Motor neuron (in vitro differentiated cells): ENCODE data around the gene DYRK1B. TPM values are rescaled to one million over a fixed set of nuclear protein-coding genes. Genes with fewer than 3 reads are reported as not detected.

Experiments
- ATAC-seq, 8 experiments: fragments of 200-7000 bp; cut with Tn5 transposase; replicated peaks in 6 of 8; 2 replicates each; pipeline ENCODE4 v1.8.0; 2021; ENCODE audit warnings: mild to moderate bottlenecking in 8 of 8, moderate library complexity in 8 of 8
- H3K27ac ChIP-seq, 2 donors: fragments of 250-450 bp; sonication (Bioruptor Pico); 2 replicates each; pipeline ENCODE4 v1.9.0; 2021; ENCODE audit warnings: antibody characterized with exemption in 2 of 2, mild to moderate bottlenecking in 2 of 2, moderate library complexity in 1 of 2
- H3K4me1 ChIP-seq, 2 donors: fragments of 250-450 bp; sonication (Bioruptor Pico); replicated peaks in 1 of 2; 2 replicates each; pipeline ENCODE4 v1.6.1; 2021; ENCODE audit warnings: antibody characterized with exemption in 2 of 2, mild to moderate bottlenecking in 2 of 2, moderate library complexity in 1 of 2
- H3K4me3 ChIP-seq, 5 donors: fragments of 250-450 bp; sonication (Bioruptor Pico); 2 replicates each; pipeline ENCODE4 v1.9.0; 2021; ENCODE audit warnings: antibody characterized with exemption in 5 of 5, mild to moderate bottlenecking in 5 of 5, moderate library complexity in 4 of 5
- WGBS, 10 experiments: fragments of 450-650 bp; shearing (Covaris generic); methylation state at CpG; one replicate each; pipeline ENCODE4 v1.0.0; 2022; 5-methylcytosine and 5-hydroxymethylcytosine counted together
- in situ Hi-C, 9 experiments: fragments of 400-800 bp; cut with MboI; loops; one replicate each; pipeline ENCODE4 v1.15.0; 2021; ENCODE audit warnings: low sequenced_read_pairs in 9 of 9, low pct_unique_long_range_greater_than_20kb in 2 of 9; ENCODE audit not compliant: unreplicated experiment in 9 of 9
- total RNA-seq, 8 experiments: library from RNA; unstranded; fragments of 300-600 nt; gene quantifications; 2 replicates each; pipeline versions ENCODE4 v1.2.3 to v1.2.4, GENCODE V29; 2022

Gene DYRK1B
- total RNA-seq, 8 experiments from 2014 or later = 8.9 to 27.3 (median 13.6) TPM

- Histone ChIP-seq H3K4me3 (no peak overlapping the region), H3K4me1 (peaks cover 5 to 8% of the 10 kb centered on the region in 2 donors), H3K27ac (no peak overlapping the region)
- in situ Hi-C loops = loop anchor here in 1 of 9 experiments (25.0 kb wide), 1 partner anchor 301 kb away; the partner anchor contains the start of genes EID2 and EID2B
- ATAC-seq = no peak
- WGBS, 10 experiments = 80 to 100% (median 90%) methylated on average over 1 to 2 of the region's 4 CpGs; no CpG with 5 or more reads in 6 of the 10 experiments
Measured at GRCh38 chr19:39838569-39838968, 4.6 kb upstream of the DYRK1B start.

- in situ Hi-C loops = loop anchor here in 1 of 9 experiments (25.0 kb wide), 1 partner anchor 301 kb away; the partner anchor contains the start of genes EID2 and EID2B
- no peak for ATAC-seq
- peaks cover 5 to 6% of the 10 kb centered on the region in 2 donors for H3K4me1 ChIP-seq
Measured at GRCh38 chr19:39837978-39838377, 4.0 kb upstream of the DYRK1B start.

GRCh38 chr19:39834287-39834841 lies 402 bp upstream of the DYRK1B start:
- 15 to 100% (median 69%) methylated on average over 1 to 8 of the region's 19 CpGs; no CpG with 5 or more reads in 2 of the 10 experiments for WGBS, 10 experiments
- in situ Hi-C loops = loop anchor here in 1 of 9 experiments (25.0 kb wide), 1 partner anchor 297 kb away; the partner anchor contains the start of genes EID2 and EID2B
- peak overlapping the region in 3 of 5 donors; percentile 86 to 97 (median 88) for H3K4me3 ChIP-seq
- ATAC-seq = no peak
- peaks cover 14 to 16% of the 10 kb centered on the region in 2 donors for H3K4me1 ChIP-seq
- peak overlapping the region; percentile 15 to 99 for H3K27ac ChIP-seq

More at GRCh38 chr19:39837978-39838377, 4.0 kb upstream of the DYRK1B start:
- WGBS, 10 experiments = 93 to 100% (median 100%) methylated on average over 2 to 3 of the region's 3 CpGs; no CpG with 5 or more reads in 7 of the 10 experiments
- no peak overlapping the region for H3K4me3 ChIP-seq
- no peak overlapping the region for H3K27ac ChIP-seq

GRCh38 chr19:39833160-39833463 lies 850 bp downstream of the DYRK1B start:
- H3K4me3 ChIP-seq = peak overlapping the region; percentile 68 to 97 (median 88)
- peak in 2 of 8 experiments; percentile 2 to 44 for ATAC-seq
- peaks cover 14 to 16% of the 10 kb centered on the region in 2 donors for H3K4me1 ChIP-seq
- WGBS, 10 experiments = 20% methylated on average over 1 of the region's 24 CpGs; no CpG with 5 or more reads in 9 of the 10 experiments
- in situ Hi-C loops = loop anchor here in 1 of 9 experiments (25.0 kb wide), 1 partner anchor 296 kb away; the partner anchor contains the start of genes EID2 and EID2B
- peak overlapping the region; percentile 97 to 99 for H3K27ac ChIP-seq

- Histone ChIP-seq H3K4me1 (peaks cover 14 to 16% of the 10 kb centered on the region in 2 donors), H3K4me3 (peak overlapping the region; percentile 68 to 97 (median 88)), H3K27ac (peak overlapping the region; percentile 97 to 99)
- 43 to 100% (median 75%) methylated on average over 1 to 5 of the region's 5 CpGs; no CpG with 5 or more reads in 1 of the 10 experiments for WGBS, 10 experiments
- ATAC-seq = no peak
- in situ Hi-C loops = loop anchor here in 1 of 9 experiments (25.0 kb wide), 1 partner anchor 295 kb away; the partner anchor contains the start of genes EID2 and EID2B
Measured at GRCh38 chr19:39832341-39833083, 1.4 kb downstream of the DYRK1B start.

- no peak overlapping the region for H3K4me3 ChIP-seq
- ATAC-seq = no peak
- H3K27ac ChIP-seq = no peak overlapping the region
- 81 to 100% (median 90%) methylated on average over 1 to 9 of the region's 16 CpGs; no CpG with 5 or more reads in 4 of the 10 experiments for WGBS, 10 experiments
- in situ Hi-C loops = loop anchor here in 1 of 9 experiments (25.0 kb wide), 1 partner anchor 294 kb away; the partner anchor contains the start of genes EID2 and EID2B
- peaks cover 14 to 16% of the 10 kb centered on the region in 2 donors for H3K4me1 ChIP-seq
Measured at GRCh38 chr19:39831679-39832078, 2.3 kb downstream of the DYRK1B start.

- Histone ChIP-seq H3K27ac (no peak overlapping the region), H3K4me1 (peaks cover 14 to 16% of the 10 kb centered on the region in 2 donors), H3K4me3 (no peak overlapping the region)
- no peak for ATAC-seq
- in situ Hi-C loops = loop anchor here in 1 of 9 experiments (25.0 kb wide), 1 partner anchor 294 kb away; the partner anchor contains the start of genes EID2 and EID2B
Measured at GRCh38 chr19:39830847-39831246, 3.1 kb downstream of the DYRK1B start.

- 70 to 100% (median 94%) methylated on average over 1 to 5 of the region's 18 CpGs; no CpG with 5 or more reads in 6 of the 10 experiments for WGBS, 10 experiments
- in situ Hi-C loops = loop anchor here in 1 of 9 experiments (25.0 kb wide), 1 partner anchor 293 kb away; the partner anchor contains the start of genes EID2 and EID2B
- H3K27ac ChIP-seq = no peak overlapping the region
- no peak for ATAC-seq
- peaks cover 14 to 16% of the 10 kb centered on the region in 2 donors for H3K4me1 ChIP-seq
- H3K4me3 ChIP-seq = no peak overlapping the region
Measured at GRCh38 chr19:39830406-39830805, 3.6 kb downstream of the DYRK1B start.

GRCh38 chr19:39829702-39830275 lies 4.2 kb downstream of the DYRK1B start:
- WGBS, 10 experiments = 60 to 100% (median 91%) methylated on average over 1 to 8 of the region's 10 CpGs; no CpG with 5 or more reads in 2 of the 10 experiments
- in situ Hi-C loops = loop anchor here in 1 of 9 experiments (25.0 kb wide), 1 partner anchor 292 kb away; the partner anchor contains the start of genes EID2 and EID2B
- ATAC-seq = no peak
- Histone ChIP-seq H3K27ac (no peak overlapping the region), H3K4me3 (no peak overlapping the region), H3K4me1 (peaks cover 17 to 20% of the 10 kb centered on the region in 2 donors)

- in situ Hi-C loops = loop anchor here in 1 of 9 experiments (25.0 kb wide), 1 partner anchor 291 kb away; the partner anchor contains the start of genes EID2 and EID2B
Measured at GRCh38 chr19:39828654-39829032, 5.3 kb downstream of the DYRK1B start.

GRCh38 chr19:39828015-39828653 lies 5.8 kb downstream of the DYRK1B start:
- 20 to 100% (median 68%) methylated on average over 1 to 10 of the region's 26 CpGs; no CpG with 5 or more reads in 2 of the 10 experiments for WGBS, 10 experiments
- ATAC-seq = no peak
- in situ Hi-C loops = loop anchor here in 1 of 9 experiments (25.0 kb wide), 1 partner anchor 291 kb away; the partner anchor contains the start of genes EID2 and EID2B
- peaks cover 14 to 21% of the 10 kb centered on the region in 2 donors for H3K4me1 ChIP-seq
- no peak overlapping the region for H3K4me3 ChIP-seq
- H3K27ac ChIP-seq = no peak overlapping the region

More at GRCh38 chr19:39828654-39829032, 5.3 kb downstream of the DYRK1B start:
- no peak overlapping the region for H3K27ac ChIP-seq
- 57 to 98% (median 85%) methylated on average over 3 to 5 of the region's 5 CpGs for WGBS, 10 experiments
- peaks cover 13 to 16% of the 10 kb centered on the region in 2 donors for H3K4me1 ChIP-seq
- ATAC-seq = no peak
- H3K4me3 ChIP-seq = no peak overlapping the region

GRCh38 chr19:39827216-39827615 lies 6.7 kb downstream of the DYRK1B start:
- H3K27ac ChIP-seq = no peak overlapping the region
- no CpG with 5 or more reads among the region's 13 CpGs for WGBS, 10 experiments
- no peak for ATAC-seq
- in situ Hi-C loops = loop anchor here in 1 of 9 experiments (25.0 kb wide), 1 partner anchor 290 kb away; the partner anchor contains the start of genes EID2 and EID2B
- H3K4me1 ChIP-seq = peaks cover 16 to 20% of the 10 kb centered on the region in 2 donors
- no peak overlapping the region for H3K4me3 ChIP-seq
